HUES6 (cell line): ENCODE results near the gene ENPP3.
"Not testable (repeated sequence)": the region's sequence is repeated elsewhere in the genome, so short reads cannot be mapped to it uniquely, and the experiment has no call there.

Source experiments
- H3K27ac ChIP-seq: 2 replicates; pipeline ENCODE4 v1.7.0; 2013; ENCODE audit warnings: low read depth, mild to moderate bottlenecking, low read length, inconsistent platforms
- H3K27me3 ChIP-seq: 2 replicates; pipeline ENCODE4 v1.6.1; 2013; ENCODE audit warnings: low read length; ENCODE audit not compliant: control insufficient read depth, insufficient read depth
- H3K36me3 ChIP-seq: 2 replicates; pipeline ENCODE4 v1.6.1; 2013; ENCODE audit warnings: low read length; ENCODE audit not compliant: control insufficient read depth, insufficient read depth
- H3K4me1 ChIP-seq: 2 replicates; pipeline ENCODE4 v1.6.1; 2013; ENCODE audit warnings: low read length; ENCODE audit not compliant: control insufficient read depth, insufficient read depth
- H3K4me3 ChIP-seq: 2 replicates; pipeline ENCODE4 v1.5.1; 2013; ENCODE audit warnings: low read depth, low read length
- H3K9ac ChIP-seq: one replicate; pipeline ENCODE4 v1.6.1; 2013; ENCODE audit warnings: mild to moderate bottlenecking, low read length
- H3K9me3 ChIP-seq: 2 replicates; pipeline ENCODE4 v1.6.1; 2013; ENCODE audit warnings: low read depth, low read length; ENCODE audit not compliant: control insufficient read depth, insufficient read depth

ENPP3 gene

GRCh38 chr6:131736003-131736596 is 99.0 kb downstream of the ENPP3 start:
- Histone ChIP-seq H3K9me3 (no peaks in the 10 kb centered on the region), H3K27me3 (no peaks in the 10 kb centered on the region), H3K36me3 (no peaks in the 10 kb centered on the region), H3K27ac (no peak overlapping the region), H3K4me3 (no peak overlapping the region), H3K4me1 (no peaks in the 10 kb centered on the region), H3K9ac (no peak overlapping the region)

DNA sequence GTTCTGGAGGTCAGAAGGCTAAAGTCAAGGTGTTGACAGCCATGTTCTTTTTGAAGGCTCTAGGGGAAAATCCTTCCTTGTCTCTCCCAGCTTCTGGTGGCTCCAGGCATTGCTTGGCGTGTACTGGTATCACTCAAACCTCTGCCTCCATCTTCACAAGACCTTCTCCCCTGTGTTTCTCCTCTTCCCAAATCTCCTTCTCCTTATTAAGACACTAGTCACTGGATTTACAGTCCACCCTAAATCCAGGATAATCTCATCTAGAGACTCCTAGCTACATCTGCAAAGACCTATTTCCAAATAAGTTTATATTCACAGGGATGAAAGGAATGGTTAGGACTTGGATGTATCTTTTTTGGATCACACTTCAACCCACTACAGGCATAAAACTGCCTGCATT is 99.7 kb downstream of the ENPP3 start:
- Histone ChIP-seq H3K36me3 (no peaks in the 10 kb centered on the region), H3K4me3 (no peak overlapping the region), H3K27ac (no peak overlapping the region), H3K9ac (no peak overlapping the region), H3K9me3 (no peaks in the 10 kb centered on the region), H3K27me3 (no peaks in the 10 kb centered on the region), H3K4me1 (no peaks in the 10 kb centered on the region)

GRCh38 chr6:131739136-131739535 is 102.0 kb downstream of the ENPP3 start:
- H3K4me3 ChIP-seq: no peak overlapping the region
- no peaks in the 10 kb centered on the region for H3K36me3 ChIP-seq
- H3K9me3 ChIP-seq: no peaks in the 10 kb centered on the region
- H3K4me1 ChIP-seq: peaks cover 4% of the 10 kb centered on the region
- H3K27me3 ChIP-seq: no peaks in the 10 kb centered on the region
- no peak overlapping the region for H3K27ac ChIP-seq
- H3K9ac ChIP-seq: no peak overlapping the region

- no peaks in the 10 kb centered on the region for H3K27me3 ChIP-seq
- H3K27ac ChIP-seq: no peak overlapping the region
- peaks cover 13% of the 10 kb centered on the region for H3K4me1 ChIP-seq
- H3K36me3 ChIP-seq: no peaks in the 10 kb centered on the region
- H3K4me3 ChIP-seq: no peak overlapping the region
- H3K9me3 ChIP-seq: no peaks in the 10 kb centered on the region
- no peak overlapping the region for H3K9ac ChIP-seq
Observed at GRCh38 chr6:131740161-131740560, 103.1 kb downstream of the ENPP3 start.

GRCh38 chr6:131741688-131742393 is 104.7 kb downstream of the ENPP3 start:
- H3K9ac ChIP-seq: no peak overlapping the region
- H3K36me3 ChIP-seq: no peaks in the 10 kb centered on the region

DNA sequence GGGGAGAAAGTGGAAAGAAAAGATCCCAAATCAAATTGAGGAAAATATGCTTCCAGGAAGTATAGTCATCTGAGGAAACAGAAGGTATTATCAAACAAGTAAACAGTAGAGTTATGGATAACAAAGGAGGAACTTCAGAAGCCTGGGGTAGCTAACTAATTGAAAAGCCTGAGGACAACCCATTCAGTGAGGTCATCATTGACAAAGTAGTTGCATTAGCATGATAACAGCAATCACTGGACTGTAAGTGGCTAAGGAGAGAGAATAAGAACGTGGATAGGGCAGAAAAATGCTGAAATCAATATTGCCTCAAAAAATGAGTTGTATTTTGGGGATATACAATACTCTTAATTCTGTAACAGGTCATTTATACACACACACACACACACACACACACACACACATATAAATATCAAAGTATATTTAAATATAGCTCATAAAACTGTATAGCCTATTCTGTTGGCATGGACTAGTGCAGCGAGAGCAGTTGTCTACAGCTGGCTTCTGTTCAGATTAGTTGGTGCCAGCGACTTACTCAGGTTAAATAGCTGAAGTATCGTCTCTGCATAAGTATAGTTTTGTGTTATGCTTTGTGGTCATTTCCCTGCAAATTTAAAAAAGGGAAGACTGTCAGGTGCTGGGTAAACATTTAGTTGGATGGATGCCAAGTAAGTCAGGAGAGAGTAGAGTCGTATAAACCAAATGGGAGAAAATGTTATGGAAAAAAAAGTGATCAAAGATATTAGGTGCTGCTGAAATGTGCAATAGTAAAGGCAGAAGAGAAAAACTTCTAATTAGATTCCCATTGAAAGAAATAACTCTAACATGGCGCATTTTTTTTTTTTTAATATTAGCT is 107.6 kb downstream of the ENPP3 start:
- Histone ChIP-seq H3K9me3 (no peaks in the 10 kb centered on the region), H3K9ac (no peak overlapping the region), H3K4me1 (peaks cover 18% of the 10 kb centered on the region), H3K36me3 (no peaks in the 10 kb centered on the region), H3K4me3 (peak overlapping the region; percentile 14; the same call in 1 of the 2 replicates), H3K27ac (peak overlapping the region; percentile 27), H3K27me3 (no peaks in the 10 kb centered on the region)

More at GRCh38 chr6:131741688-131742393, 104.7 kb downstream of the ENPP3 start:
- Histone ChIP-seq H3K4me3 (no peak overlapping the region), H3K27ac (no peak overlapping the region), H3K4me1 (peaks cover 14% of the 10 kb centered on the region), H3K27me3 (no peaks in the 10 kb centered on the region), H3K9me3 (no peaks in the 10 kb centered on the region)

DNA sequence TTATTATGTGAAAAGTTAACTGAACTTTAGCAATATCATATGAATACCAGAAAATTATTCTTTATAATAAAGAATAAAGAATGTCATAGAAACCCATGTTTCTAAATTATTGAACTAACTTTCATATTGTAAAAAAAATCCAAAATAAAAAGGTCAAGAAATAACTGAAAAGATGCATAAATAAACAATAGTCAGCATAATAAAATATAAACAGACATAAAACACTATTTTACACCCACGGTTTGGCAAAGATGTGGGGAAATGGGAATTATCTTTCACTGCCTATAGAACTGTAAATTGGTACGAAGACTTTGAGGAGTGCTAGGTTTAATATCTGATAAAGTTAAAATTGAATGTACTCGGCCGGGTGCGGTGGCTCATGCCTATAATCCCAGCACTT is 108.4 kb downstream of the ENPP3 start:
- no peaks in the 10 kb centered on the region for H3K27me3 ChIP-seq
- H3K4me1 ChIP-seq: peaks cover 18% of the 10 kb centered on the region
- no peaks in the 10 kb centered on the region for H3K36me3 ChIP-seq
- H3K9ac ChIP-seq: no peak overlapping the region
- H3K27ac ChIP-seq: no peak overlapping the region
- no peaks in the 10 kb centered on the region for H3K9me3 ChIP-seq
- no peak overlapping the region for H3K4me3 ChIP-seq

GRCh38 chr6:131747821-131748353 is 110.8 kb downstream of the ENPP3 start:
- Histone ChIP-seq H3K9me3 (no peaks in the 10 kb centered on the region), H3K27ac (no peak overlapping the region), H3K36me3 (no peaks in the 10 kb centered on the region), H3K4me1 (peaks cover 18% of the 10 kb centered on the region), H3K27me3 (no peaks in the 10 kb centered on the region), H3K9ac (no peak overlapping the region), H3K4me3 (no peak overlapping the region)

DNA sequence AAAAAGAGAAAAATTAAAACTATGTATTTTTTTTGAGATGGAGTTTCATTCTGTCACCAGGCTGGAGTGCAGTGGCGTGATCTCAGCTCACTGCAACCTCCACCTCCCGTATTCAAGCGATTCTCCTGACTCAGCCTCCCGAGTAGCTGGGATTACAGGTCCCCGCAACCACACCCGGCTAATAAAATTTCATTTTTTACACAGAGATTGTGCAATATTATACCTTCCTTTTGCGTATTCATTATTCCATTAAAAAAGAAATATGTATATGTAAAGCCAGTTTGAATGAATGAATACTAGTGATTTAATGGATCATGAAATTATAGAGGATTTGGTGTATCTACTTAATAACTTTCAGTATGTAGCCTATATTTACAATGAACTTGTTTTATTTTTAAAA is 111.9 kb downstream of the ENPP3 start:
- H3K27me3 ChIP-seq: no peaks in the 10 kb centered on the region
- no peak overlapping the region for H3K27ac ChIP-seq
- H3K9ac ChIP-seq: no peak overlapping the region
- no peaks in the 10 kb centered on the region for H3K9me3 ChIP-seq
- H3K36me3 ChIP-seq: no peaks in the 10 kb centered on the region
- H3K4me3 ChIP-seq: no peak overlapping the region
- H3K4me1 ChIP-seq: peaks cover 15% of the 10 kb centered on the region

DNA sequence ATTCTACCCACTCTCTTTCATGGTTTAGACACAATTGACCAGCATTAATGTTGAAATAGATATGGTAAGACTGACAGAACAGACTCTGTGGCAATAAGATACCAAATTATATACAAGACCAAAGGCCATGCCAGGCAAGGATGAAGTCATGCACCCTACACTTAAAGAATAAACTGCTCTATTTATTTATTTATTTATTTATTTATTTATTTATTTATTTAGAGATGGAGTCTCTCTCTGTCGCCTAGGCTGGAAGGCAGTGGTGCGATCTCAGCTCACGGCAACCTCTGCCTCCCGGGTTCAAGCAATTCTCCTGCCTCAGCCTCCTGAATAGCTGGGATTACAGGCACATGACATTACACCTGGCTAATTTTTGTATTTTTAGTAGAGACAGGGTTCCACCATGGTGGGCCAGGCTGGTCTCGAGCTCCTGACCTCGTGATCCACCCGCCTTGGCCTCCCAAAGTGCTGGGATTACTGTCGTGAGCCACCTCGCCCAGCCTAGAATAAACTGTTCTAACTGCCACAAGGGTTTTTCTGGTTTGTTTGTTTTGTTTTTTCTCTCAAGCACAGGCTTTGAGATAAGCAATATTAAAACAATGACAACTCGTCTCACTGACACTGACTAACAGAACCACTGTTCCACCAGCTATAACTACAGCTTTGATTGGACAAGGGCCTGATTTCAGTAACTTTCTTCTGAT is 114.1 kb downstream of the ENPP3 start:
- H3K4me1 ChIP-seq, H3K4me3 ChIP-seq, H3K27me3 ChIP-seq, H3K27ac ChIP-seq, H3K9ac ChIP-seq, H3K36me3 ChIP-seq, H3K9me3 ChIP-seq: not testable (repeated sequence)
